ENCODE data around the gene ST8SIA1.

DNA sequence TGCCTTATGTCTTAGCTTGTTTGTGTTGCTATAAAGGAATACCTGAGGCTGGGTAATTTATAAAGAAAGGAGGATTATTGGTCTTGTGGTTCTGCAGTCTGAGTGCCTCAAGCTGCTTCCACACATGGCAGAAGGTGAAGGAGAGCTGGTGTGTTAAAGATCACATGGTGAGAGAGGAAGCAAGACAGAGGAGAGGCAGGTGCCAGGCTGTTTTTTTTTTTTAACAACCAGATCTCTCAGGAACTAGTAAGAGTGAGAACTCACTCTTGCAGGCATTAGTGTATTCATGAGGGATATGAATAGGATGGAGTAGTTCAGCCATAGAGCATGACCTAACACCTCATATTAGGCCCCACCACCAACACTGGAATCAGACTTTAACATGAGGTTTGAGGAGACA is 165.1 kb downstream of the ST8SIA1 start:
- TF ChIP-seq, protein P1, sequence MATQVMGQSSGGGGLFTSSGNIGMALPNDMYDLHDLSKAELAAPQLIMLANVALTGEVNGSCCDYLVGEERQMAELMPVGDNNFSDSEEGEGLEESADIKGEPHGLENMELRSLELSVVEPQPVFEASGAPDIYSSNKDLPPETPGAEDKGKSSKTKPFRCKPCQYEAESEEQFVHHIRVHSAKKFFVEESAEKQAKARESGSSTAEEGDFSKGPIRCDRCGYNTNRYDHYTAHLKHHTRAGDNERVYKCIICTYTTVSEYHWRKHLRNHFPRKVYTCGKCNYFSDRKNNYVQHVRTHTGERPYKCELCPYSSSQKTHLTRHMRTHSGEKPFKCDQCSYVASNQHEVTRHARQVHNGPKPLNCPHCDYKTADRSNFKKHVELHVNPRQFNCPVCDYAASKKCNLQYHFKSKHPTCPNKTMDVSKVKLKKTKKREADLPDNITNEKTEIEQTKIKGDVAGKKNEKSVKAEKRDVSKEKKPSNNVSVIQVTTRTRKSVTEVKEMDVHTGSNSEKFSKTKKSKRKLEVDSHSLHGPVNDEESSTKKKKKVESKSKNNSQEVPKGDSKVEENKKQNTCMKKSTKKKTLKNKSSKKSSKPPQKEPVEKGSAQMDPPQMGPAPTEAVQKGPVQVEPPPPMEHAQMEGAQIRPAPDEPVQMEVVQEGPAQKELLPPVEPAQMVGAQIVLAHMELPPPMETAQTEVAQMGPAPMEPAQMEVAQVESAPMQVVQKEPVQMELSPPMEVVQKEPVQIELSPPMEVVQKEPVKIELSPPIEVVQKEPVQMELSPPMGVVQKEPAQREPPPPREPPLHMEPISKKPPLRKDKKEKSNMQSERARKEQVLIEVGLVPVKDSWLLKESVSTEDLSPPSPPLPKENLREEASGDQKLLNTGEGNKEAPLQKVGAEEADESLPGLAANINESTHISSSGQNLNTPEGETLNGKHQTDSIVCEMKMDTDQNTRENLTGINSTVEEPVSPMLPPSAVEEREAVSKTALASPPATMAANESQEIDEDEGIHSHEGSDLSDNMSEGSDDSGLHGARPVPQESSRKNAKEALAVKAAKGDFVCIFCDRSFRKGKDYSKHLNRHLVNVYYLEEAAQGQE (IDR thresholded peaks at IDR 0.05; ENCODE audit: insufficient replicate concordance, low read depth) = no peak
- TF ChIP-seq, protein P2, sequence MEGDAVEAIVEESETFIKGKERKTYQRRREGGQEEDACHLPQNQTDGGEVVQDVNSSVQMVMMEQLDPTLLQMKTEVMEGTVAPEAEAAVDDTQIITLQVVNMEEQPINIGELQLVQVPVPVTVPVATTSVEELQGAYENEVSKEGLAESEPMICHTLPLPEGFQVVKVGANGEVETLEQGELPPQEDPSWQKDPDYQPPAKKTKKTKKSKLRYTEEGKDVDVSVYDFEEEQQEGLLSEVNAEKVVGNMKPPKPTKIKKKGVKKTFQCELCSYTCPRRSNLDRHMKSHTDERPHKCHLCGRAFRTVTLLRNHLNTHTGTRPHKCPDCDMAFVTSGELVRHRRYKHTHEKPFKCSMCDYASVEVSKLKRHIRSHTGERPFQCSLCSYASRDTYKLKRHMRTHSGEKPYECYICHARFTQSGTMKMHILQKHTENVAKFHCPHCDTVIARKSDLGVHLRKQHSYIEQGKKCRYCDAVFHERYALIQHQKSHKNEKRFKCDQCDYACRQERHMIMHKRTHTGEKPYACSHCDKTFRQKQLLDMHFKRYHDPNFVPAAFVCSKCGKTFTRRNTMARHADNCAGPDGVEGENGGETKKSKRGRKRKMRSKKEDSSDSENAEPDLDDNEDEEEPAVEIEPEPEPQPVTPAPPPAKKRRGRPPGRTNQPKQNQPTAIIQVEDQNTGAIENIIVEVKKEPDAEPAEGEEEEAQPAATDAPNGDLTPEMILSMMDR (IDR thresholded peaks at IDR 0.05; ENCODE audit: insufficient read depth, low read length) = no peak

Measured in HL-60 (cell line).